Activated T-helper 2 cell treated with anti-CD3 and anti-CD28 coated beads, Interferon-gamma antibody, Interleukin-2, Interleukin-4, amounts not matched to agents 10 μg/mL and 5 μg/mL and 100 μg/mL, durations not matched to agents 14 hours and 24 hours and 36 hours (primary cell): ENCODE measurements around the gene ST6GAL1. TPM values are rescaled to one million over a fixed set of nuclear protein-coding genes. Genes with fewer than 3 reads are reported as not detected.
A peak's percentile ranks its signal among the peaks of the same experiment; 100 is the strongest.
"Not testable (repeated sequence)": the region's sequence is repeated elsewhere in the genome, so short reads cannot be mapped to it uniquely, and the experiment has no call there.

Source experiments
- DNase-seq: peaks from one replicate; pipeline ENCODE4 v3.0.0; 2021; ENCODE audit warnings: low spot score
- H3K27ac Mint-ChIP-seq: one replicate; pipeline ENCODE4 v1.8.0; 2021; ENCODE audit warnings: mixed read lengths
- H3K27me3 Mint-ChIP-seq: one replicate; pipeline ENCODE4 v1.8.0; 2021; ENCODE audit warnings: low read depth, mixed read lengths
- H3K36me3 Mint-ChIP-seq: one replicate; pipeline ENCODE4 v1.8.0; 2021; ENCODE audit warnings: low read depth, mixed read lengths
- H3K4me1 Mint-ChIP-seq: one replicate; pipeline ENCODE4 v1.8.0; 2021; ENCODE audit warnings: low read depth, mixed read lengths
- H3K4me3 Mint-ChIP-seq: one replicate; pipeline ENCODE4 v1.8.0; 2021; ENCODE audit warnings: low read depth, mild to moderate bottlenecking, moderate library complexity, mixed read lengths
- H3K9me3 Mint-ChIP-seq: one replicate; pipeline ENCODE4 v1.8.0; 2021; ENCODE audit warnings: mixed read lengths
- intact Hi-C: fragments of 100-400 bp; cut with micrococcal nuclease; formaldehyde crosslinking; loops from one replicate; pipeline ENCODE4 v1.15.1; 2023
- total RNA-seq: library from RNA; stranded (reverse); gene quantifications from 2 replicates; pipeline ENCODE4 v1.2.3, GENCODE V29; 2022

The ST6GAL1 gene
- total RNA-seq, 1 donor from 2014 or later, result 78.1 TPM

DNA sequence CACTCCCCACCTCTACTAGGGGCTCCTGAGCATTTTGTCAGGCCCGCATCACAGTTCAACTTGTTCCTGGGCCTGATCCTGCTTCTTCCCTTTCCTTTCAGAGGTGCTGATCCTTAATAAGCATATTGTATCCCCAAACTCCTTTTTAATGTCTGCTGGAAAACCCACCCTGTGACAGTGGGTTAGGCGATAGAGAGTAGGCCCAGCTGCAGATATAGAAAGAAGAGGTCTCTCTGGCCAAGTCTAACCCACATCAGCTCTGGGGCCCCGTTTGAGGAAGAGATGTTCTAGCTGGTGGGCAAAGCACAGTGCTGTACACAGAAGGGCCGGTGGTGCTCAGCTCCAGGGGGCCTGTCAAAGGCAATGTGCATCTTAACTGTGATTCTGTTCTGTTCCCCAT is 34.3 kb upstream of the ST6GAL1 start:
- Mint-ChIP-seq H3K4me3 (no peak overlapping the region), H3K9me3 (peaks cover 4% of the 10 kb centered on the region), H3K27ac (no peak overlapping the region), H3K36me3 (no peaks in the 10 kb centered on the region), H3K27me3 (no peaks in the 10 kb centered on the region), H3K4me1 (peaks cover 12% of the 10 kb centered on the region)
- DNase-seq, result no peak
- intact Hi-C loops, result no loop called here

DNA sequence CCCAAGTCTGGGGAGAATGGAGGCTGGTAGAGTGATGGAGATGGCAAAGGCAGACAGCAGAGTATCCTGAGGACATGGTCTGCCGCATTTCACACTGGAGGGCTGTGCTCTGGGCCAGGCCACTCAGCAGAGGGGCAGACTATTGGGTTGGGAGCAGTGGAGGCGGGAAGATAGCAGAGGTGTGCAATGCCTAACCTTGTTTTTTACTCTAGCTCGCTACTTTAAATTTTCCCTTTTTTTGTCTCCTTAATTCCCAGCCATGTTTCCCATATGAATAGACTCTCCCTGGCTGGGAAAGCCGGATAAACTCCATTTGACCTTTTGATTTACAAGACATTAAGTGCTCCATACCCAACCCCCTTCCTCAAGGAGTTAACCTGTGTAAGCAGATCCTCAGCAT is 33.5 kb upstream of the ST6GAL1 start:
- Mint-ChIP-seq H3K27me3 (no peaks in the 10 kb centered on the region), H3K36me3 (no peaks in the 10 kb centered on the region), H3K9me3 (peaks cover 4% of the 10 kb centered on the region), H3K4me3 (no peak overlapping the region), H3K4me1 (peaks cover 17% of the 10 kb centered on the region), H3K27ac (no peak overlapping the region)
- intact Hi-C loops, result no loop called here
- no peak for DNase-seq

DNA sequence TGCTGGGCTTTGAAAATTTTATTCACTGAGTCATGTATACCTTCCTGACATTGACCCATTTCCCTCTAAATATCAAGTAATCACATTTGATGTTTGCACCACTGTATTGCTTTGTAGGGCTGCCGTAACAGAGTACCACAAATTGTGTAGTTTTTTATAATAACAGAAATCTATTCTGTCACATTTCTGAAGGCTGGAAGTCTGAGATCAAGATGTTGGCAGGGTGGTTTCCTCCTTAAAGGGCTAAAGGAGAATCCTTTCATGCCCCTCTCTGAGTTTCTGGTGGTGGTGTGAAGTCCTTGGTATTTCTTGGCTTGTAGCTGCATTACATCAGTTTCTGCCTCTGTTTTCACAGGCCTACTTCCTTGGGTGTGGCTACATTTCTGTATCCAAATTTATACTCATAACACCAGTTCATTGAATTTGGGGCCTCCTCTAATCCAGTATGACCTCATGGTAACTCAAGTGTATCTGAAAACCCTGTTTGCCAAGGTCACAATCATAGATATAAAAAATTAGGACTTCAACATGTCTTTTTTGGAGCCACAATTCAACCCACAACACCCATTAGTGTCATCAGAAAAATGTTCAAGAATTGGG is 29.1 kb upstream of the ST6GAL1 start:
- peaks cover 35% of the 10 kb centered on the region for H3K9me3 Mint-ChIP-seq
- peaks cover 24% of the 10 kb centered on the region for H3K4me1 Mint-ChIP-seq
- intact Hi-C loops, result no loop called here
- DNase-seq, result no peak
- H3K36me3 Mint-ChIP-seq, result peaks cover 27% of the 10 kb centered on the region
- H3K27ac Mint-ChIP-seq, result no peak overlapping the region
- H3K4me3 Mint-ChIP-seq, result no peak overlapping the region
- H3K27me3 Mint-ChIP-seq, result no peaks in the 10 kb centered on the region

DNA sequence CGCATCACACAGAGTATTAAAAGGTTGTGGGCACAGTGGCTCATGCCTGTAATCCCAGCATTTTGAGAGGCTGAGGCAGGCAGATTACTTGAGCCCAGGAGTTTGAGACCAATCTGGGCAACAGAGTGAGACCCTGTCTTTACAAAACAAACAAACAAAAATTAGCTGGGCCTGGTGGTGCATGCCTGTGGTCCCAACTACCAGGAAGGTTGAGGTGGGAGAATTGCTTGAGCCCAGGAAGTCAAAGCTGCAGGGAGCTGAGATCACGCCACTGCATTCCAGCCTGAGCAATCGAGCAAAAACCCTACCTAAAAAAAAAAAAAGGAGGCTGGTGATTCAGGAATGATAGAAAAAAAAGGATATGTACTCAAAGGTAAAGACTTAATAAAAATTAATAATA is 28.2 kb upstream of the ST6GAL1 start:
- Mint-ChIP-seq H3K4me1 (peaks cover 28% of the 10 kb centered on the region), H3K27ac (no peak overlapping the region), H3K36me3 (peaks cover 37% of the 10 kb centered on the region), H3K27me3 (no peaks in the 10 kb centered on the region), H3K4me3 (no peak overlapping the region), H3K9me3 (peaks cover 44% of the 10 kb centered on the region)
- intact Hi-C loops, result no loop called here
- DNase-seq, result no peak

DNA sequence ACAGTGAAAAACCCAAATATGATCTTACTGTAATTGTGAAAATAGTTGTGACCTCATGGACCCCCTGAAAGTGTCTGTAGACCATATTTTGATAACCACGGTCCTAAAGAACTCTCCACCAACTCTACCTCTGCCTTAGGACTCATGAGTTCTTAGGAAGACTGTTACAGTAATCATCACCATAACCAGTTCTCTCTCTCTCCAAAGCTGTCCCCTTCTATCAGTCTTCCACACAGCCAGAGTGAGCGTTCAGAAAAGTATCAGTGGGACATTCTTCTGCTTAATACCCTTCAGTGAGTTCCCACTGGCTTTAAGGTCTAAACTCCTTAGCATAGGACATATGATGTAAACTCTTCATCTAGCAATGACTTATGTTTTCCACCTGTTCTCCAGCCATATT is 27.6 kb upstream of the ST6GAL1 start:
- Mint-ChIP-seq H3K36me3 (peaks cover 42% of the 10 kb centered on the region), H3K4me3 (no peak overlapping the region), H3K27me3 (no peaks in the 10 kb centered on the region), H3K9me3 (peaks cover 50% of the 10 kb centered on the region), H3K4me1 (peaks cover 28% of the 10 kb centered on the region), H3K27ac (no peak overlapping the region)
- intact Hi-C loops, result no loop called here
- no peak for DNase-seq

DNA sequence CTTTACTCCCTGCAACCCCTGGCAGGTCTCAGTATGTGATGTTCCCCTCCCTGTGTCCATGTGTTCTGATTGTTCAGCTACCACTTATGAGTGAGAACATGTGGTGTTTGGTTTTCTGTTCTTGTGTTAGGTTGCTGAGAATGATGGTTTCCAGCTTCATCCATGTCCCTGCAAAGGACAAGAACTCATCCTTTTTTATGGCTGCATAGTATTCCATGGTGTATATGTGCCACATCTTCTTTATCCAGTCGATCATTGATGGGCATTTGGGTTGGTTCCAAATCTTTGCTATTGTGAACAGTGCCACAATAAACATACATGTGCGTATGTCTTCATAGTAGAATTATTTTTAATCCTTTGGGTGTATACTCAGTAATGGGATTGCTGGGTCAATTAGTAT is 26.6 kb upstream of the ST6GAL1 start:
- peaks cover 52% of the 10 kb centered on the region for H3K36me3 Mint-ChIP-seq
- peaks cover 59% of the 10 kb centered on the region for H3K9me3 Mint-ChIP-seq
- H3K4me1 Mint-ChIP-seq, result peaks cover 34% of the 10 kb centered on the region
- DNase-seq, intact Hi-C loops, H3K27ac Mint-ChIP-seq, H3K4me3 Mint-ChIP-seq, H3K27me3 Mint-ChIP-seq: not testable (repeated sequence)

DNA sequence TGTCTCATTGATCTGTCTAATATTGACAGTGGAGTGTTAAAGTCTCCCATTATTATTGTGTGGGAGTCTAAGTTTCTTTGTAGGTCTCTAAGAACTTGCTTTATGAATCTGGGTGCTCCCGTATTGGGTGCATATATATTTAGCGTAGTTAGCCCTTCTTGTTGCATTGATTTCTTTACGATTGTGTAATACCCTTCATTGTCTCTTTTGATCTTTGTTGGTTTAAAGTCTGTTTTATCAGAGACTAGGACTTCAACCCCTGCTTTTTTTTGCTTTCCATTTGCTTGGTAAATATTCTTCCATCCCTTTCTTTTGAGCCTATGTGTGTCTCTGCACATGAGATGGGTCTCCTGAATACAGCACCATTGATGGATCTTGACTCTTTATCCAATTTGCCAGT is 23.3 kb upstream of the ST6GAL1 start:
- Mint-ChIP-seq H3K9me3 (peaks cover 62% of the 10 kb centered on the region), H3K4me1 (peaks cover 21% of the 10 kb centered on the region), H3K36me3 (peaks cover 58% of the 10 kb centered on the region)
- H3K4me3 Mint-ChIP-seq, H3K27ac Mint-ChIP-seq, intact Hi-C loops, DNase-seq, H3K27me3 Mint-ChIP-seq: not testable (repeated sequence)

DNA sequence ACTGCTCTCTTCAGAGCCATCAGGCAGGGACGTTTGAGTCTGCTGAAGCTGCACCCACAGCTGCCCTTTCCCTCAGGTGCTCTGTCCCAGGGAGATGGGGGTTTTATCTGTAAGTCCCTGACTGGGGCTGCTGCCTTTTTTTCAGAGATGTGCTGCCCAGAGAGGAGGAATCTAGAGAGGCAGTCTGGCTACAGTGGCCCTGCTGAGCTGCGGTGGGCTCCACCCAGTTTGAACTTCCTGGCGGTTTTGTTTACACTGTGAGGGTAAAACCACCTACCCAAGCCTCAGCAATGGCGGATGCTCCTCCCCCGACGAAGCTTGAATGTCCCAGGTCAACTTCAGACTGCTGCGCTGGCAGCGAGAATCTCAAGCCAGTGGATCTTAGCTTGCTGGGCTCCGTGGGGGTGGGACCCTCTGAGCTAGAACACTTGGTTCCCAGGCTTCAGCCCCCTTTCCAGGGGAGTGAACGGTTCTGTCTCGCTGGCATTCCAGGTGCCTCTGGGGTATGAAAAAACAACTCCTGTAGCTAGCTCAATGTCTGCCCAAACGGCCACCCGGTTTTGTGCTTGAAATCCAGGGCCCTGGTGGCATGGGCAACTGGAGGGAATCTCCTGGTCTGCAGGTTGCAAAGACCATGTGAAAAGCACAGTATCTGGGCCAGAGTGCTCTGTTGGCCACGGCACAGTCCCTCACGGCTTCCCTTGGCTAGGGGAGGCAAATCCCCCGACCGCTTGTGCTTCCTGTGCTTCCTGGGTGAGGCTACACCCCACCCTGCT is 21.1 kb upstream of the ST6GAL1 start:
- Mint-ChIP-seq H3K27me3 (no peaks in the 10 kb centered on the region), H3K4me3 (peak overlapping the region; percentile 26), H3K9me3 (peaks cover 47% of the 10 kb centered on the region), H3K36me3 (peaks cover 49% of the 10 kb centered on the region), H3K4me1 (peaks cover 24% of the 10 kb centered on the region), H3K27ac (peak overlapping the region; percentile 83)
- peak; percentile 78 for DNase-seq
- intact Hi-C loops, result loop anchor here (1.0 kb wide), 2 partner anchors 22 to 26 kb away; no protein-coding TSS in a partner anchor

DNA sequence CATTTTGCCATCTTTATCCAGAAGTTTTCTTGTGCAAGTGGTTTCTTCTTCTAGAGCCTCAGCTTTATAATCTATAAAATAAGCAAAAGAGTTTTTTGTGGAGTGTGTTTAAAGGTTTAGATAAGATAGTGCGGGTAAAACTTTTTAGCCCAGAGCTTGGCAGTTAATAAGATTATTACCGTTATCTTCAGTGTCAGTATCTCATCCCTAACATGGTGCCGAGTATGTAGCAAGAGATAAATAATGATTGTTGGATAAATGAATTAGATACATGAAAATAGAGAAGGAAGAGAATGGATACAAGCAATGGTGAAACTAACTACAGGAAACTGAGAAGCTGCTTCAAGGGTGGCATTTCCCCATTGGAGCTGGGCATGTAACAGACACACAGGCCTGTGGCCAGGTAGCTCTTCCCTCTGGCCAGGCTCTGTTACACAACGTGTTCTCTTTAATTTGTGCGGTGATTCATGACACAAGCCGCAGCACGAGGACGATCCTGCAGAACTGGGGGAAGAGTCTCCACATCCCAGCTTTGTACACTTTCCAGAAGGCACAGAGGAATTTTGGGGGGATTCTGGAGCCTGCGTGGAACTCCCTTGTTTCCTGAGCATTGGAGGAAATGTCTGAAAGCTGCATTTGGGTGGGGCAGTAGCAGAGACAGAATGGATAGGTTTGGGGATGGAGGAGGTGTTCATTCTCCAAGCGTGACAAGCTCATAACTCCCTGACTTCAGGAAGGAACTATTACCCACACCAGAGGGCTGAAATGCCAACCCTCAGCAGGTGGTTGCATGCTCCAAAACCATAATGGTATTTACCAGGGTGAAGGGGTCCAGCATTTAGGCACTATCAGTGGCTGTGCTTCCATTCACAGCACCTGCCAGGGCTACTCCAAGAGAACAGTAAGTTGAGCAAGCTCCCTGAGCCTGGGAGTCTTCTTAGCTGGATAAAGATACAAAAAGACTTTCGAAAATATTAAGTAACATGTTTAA is 14.2 kb upstream of the ST6GAL1 start:
- no peak for DNase-seq

DNA sequence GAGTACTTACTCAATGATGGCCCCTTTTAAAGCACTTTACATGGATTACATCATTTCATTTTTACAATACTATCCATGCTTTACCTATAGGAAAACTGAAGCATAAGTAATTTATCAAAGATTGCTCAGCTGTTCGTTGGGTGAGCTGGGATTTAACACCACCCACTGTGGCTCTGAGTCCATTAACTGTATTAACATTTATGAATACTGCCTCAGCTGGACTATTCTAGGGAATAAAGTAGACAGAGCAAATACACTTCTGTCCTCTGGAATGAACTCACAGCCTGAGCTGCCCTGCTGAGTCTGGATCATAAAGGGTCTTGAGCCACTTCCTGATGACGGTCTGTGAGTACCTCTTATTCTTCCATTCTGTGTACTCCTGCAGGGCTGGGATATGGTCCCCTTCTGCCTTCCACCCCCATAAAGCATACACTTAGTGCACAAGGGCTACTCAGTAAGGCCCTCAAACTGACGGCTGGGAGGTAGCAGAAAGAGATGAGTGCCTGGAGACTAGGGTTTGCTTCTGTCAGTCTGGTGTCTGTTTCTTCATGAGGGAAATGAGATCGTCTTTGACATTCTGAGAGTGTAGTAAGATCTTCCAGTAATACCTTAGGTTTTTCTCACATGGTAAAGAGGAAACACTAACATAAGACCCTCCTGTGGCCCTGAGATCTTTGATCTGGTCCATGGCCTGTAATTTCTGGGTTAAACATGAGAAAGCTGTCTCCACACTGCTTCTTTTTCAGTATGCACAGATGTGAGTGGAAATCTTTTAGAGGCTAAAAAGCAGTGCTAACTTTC is 12.6 kb upstream of the ST6GAL1 start:
- DNase-seq, result no peak
- Mint-ChIP-seq H3K4me1 (peaks cover 33% of the 10 kb centered on the region), H3K36me3 (no peaks in the 10 kb centered on the region), H3K27me3 (no peaks in the 10 kb centered on the region), H3K9me3 (no peaks in the 10 kb centered on the region), H3K27ac (no peak overlapping the region), H3K4me3 (no peak overlapping the region)
- intact Hi-C loops, result no loop called here

More for the DNA sequence above, 14.2 kb upstream of the ST6GAL1 start:
- Mint-ChIP-seq H3K4me3 (no peak overlapping the region), H3K4me1 (peaks cover 33% of the 10 kb centered on the region), H3K36me3 (no peaks in the 10 kb centered on the region), H3K9me3 (no peaks in the 10 kb centered on the region), H3K27me3 (no peaks in the 10 kb centered on the region), H3K27ac (no peak overlapping the region)
- intact Hi-C loops, result no loop called here

DNA sequence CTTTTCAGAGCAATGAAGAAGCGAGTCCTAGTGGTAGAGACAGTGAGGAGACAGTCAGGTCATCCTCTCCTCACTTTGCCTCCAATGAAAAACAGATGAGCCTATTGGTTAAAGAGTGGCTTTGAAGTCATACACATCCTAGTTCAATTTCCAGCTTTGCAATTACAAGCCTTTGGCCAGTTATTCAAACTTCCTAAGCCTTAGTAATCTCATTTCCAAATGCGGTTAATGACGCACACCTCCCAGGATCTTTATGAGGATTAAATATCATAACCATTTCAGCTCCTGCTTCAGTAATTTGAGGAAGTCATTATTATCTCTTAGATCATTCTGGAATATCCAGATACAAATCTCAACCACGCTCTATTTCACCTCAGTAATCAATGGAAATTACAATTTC is 10.0 kb upstream of the ST6GAL1 start:
- Mint-ChIP-seq H3K27me3 (no peaks in the 10 kb centered on the region), H3K27ac (no peak overlapping the region), H3K4me1 (peaks cover 16% of the 10 kb centered on the region), H3K36me3 (no peaks in the 10 kb centered on the region), H3K9me3 (no peaks in the 10 kb centered on the region), H3K4me3 (no peak overlapping the region)
- DNase-seq, result no peak
- intact Hi-C loops, result no loop called here

DNA sequence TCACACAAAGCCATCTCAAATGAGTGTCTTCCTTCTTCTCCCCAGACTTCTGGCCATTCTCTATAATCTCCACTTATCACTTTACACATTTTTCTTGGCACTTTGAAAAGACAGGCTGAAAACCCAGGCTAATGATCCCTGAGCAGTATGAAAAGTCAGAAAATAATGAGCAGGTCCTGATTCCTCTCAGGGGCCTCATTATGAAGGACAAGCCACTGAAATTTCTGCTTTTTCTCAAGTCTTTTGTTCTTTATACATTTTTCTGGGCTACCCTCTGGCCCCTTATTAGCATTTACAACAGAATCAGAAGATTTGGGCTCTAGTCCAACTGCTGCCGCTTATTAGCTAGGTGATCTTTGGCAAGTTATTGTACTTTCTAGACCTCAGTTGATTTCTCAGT is 9.5 kb upstream of the ST6GAL1 start:
- Mint-ChIP-seq H3K4me3 (no peak overlapping the region), H3K27ac (no peak overlapping the region), H3K36me3 (no peaks in the 10 kb centered on the region), H3K27me3 (no peaks in the 10 kb centered on the region), H3K4me1 (peaks cover 11% of the 10 kb centered on the region), H3K9me3 (no peaks in the 10 kb centered on the region)
- no peak for DNase-seq
- intact Hi-C loops, result no loop called here
